ENCODE results near the gene PRPF8. TPM values are rescaled to one million over a fixed set of nuclear protein-coding genes. Genes with fewer than 3 reads are reported as not detected.
A peak's percentile ranks its signal among the peaks of the same experiment; 100 is the strongest.
"Not testable (repeated sequence)": the region's sequence is repeated elsewhere in the genome, so short reads cannot be mapped to it uniquely, and the experiment has no call there.

The PRPF8 gene
- total RNA-seq, 4 donors from 2014 or later, result 176 to 235 (median 194) TPM

- no peak for DNase-seq (ENCODE audit: low spot score in 2 of 2)
- TF ChIP-seq EP300 (IDR thresholded peaks at IDR 0.05), result no peak
- no peak for TF ChIP-seq CTCF (IDR thresholded peaks at IDR 0.05)
- TF ChIP-seq POLR2A (IDR thresholded peaks at IDR 0.05), result no peak
- H3K36me3 ChIP-seq, result peaks cover 0 to 24% (median 0%) of the 10 kb centered on the region in 3 donors
- no peaks in the 10 kb centered on the region for H3K27me3 ChIP-seq
- WGBS, 2 donors, result 42 to 46% methylated on average over 14 of the region's 14 CpGs
- H3K9me3 ChIP-seq, result no peaks in the 10 kb centered on the region
- H3K27ac ChIP-seq, result peak overlapping the region; percentile 61 to 89 (median 86)
- peaks cover 0 to 66% (median 28%) of the 10 kb centered on the region in 4 donors for H3K4me1 ChIP-seq
- H3K4me3 ChIP-seq, result peak overlapping the region; percentile 47 to 73 (median 66)
These were observed 26.3 kb upstream of the PRPF8 start for GRCh38 chr17:1710807-1711553.

GRCh38 chr17:1709971-1710806, 25.5 kb upstream of the PRPF8 start, which contains the start of gene TLCD2:
TLCD2 (minus strand) TSS chr17:1710377; CDS start chr17:1710242, 135 bp downstream.
- peaks cover 0 to 24% (median 0%) of the 10 kb centered on the region in 3 donors for H3K36me3 ChIP-seq
- H3K27me3 ChIP-seq, result no peaks in the 10 kb centered on the region
- DNase-seq (ENCODE audit: low spot score in 2 of 2), result peak in 1 of 2 donors; percentile 59
- H3K4me1 ChIP-seq, result peaks cover 0 to 63% (median 28%) of the 10 kb centered on the region in 4 donors
- peak within 1 kb of the TSS; percentile 47 to 73 (median 66) for H3K4me3 ChIP-seq
- peak in 1 of 5 experiments; percentile 15 for TF ChIP-seq CTCF (IDR thresholded peaks at IDR 0.05)
- peak in 1 of 2 donors; percentile 66 for TF ChIP-seq EP300 (IDR thresholded peaks at IDR 0.05)
- TF ChIP-seq POLR2A (IDR thresholded peaks at IDR 0.05), result peak in 1 of 2 donors; percentile 14
- 7 to 27% methylated on average over 7 to 39 of the region's 83 CpGs for WGBS, 2 donors
- H3K27ac ChIP-seq, result peak within 1 kb of the TSS; percentile 61 to 89 (median 86)
- H3K9me3 ChIP-seq, result no peaks in the 10 kb centered on the region

GRCh38 chr17:1709403-1709951, 24.8 kb upstream of the PRPF8 start:
- H3K4me3 ChIP-seq, result peak overlapping the region; percentile 47 to 73 (median 66)
- H3K36me3 ChIP-seq, result peaks cover 0 to 24% (median 0%) of the 10 kb centered on the region in 3 donors
- 18 to 19% methylated on average over 6 to 8 of the region's 16 CpGs for WGBS, 2 donors
- no peaks in the 10 kb centered on the region for H3K9me3 ChIP-seq
- H3K4me1 ChIP-seq, result peaks cover 0 to 56% (median 28%) of the 10 kb centered on the region in 4 donors
- H3K27ac ChIP-seq, result peak overlapping the region; percentile 61 to 89 (median 86)
- TF ChIP-seq EP300 (IDR thresholded peaks at IDR 0.05) (no peak), POLR2A (IDR thresholded peaks at IDR 0.05) (no peak), CTCF (IDR thresholded peaks at IDR 0.05) (no peak)
- DNase-seq (ENCODE audit: low spot score in 2 of 2), result no peak
- no peaks in the 10 kb centered on the region for H3K27me3 ChIP-seq

- peaks cover 0 to 50% (median 22%) of the 10 kb centered on the region in 4 donors for H3K4me1 ChIP-seq
- not testable (repeated sequence) for H3K27me3 ChIP-seq; DNase-seq (ENCODE audit: low spot score in 2 of 2); H3K4me3 ChIP-seq; H3K9me3 ChIP-seq
- H3K27ac ChIP-seq, result peak overlapping the region in 1 of 4 donors; percentile 89
- peaks cover 0 to 24% (median 0%) of the 10 kb centered on the region in 3 donors for H3K36me3 ChIP-seq
- WGBS, 2 donors, result 84 to 87% methylated on average over 10 of the region's 10 CpGs
These were observed 24.2 kb upstream of the PRPF8 start for GRCh38 chr17:1708791-1709346.

DNA sequence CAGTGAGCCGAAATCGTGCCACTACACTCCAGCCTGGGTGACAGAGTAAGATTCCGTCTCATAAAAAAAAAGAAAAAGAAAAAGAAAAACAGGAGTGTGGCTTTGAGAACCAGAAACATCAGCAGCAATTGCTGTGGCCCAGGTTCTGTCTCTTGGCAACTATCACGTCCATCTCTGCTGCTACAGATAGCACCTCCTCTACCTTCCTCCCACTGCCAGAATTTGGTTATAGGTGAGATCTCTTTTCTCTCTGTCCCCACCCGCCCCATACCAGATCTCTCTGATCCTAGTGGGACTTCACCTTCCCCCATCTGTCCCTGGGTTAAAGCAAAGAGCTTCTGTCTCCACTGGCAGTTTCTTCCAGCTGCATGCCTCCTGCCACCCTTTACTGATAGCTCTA, 22.4 kb upstream of the PRPF8 start:
- no peaks in the 10 kb centered on the region for H3K27me3 ChIP-seq
- no peaks in the 10 kb centered on the region for H3K9me3 ChIP-seq
- H3K36me3 ChIP-seq, result peaks cover 0 to 10% (median 0%) of the 10 kb centered on the region in 3 donors
- peaks cover 0 to 32% (median 11%) of the 10 kb centered on the region in 4 donors for H3K4me1 ChIP-seq
- WGBS, 2 donors, result 91 to 93% methylated on average over 5 of the region's 5 CpGs
- H3K4me3 ChIP-seq, result no peak overlapping the region
- no peak overlapping the region for H3K27ac ChIP-seq
- TF ChIP-seq EP300 (IDR thresholded peaks at IDR 0.05) (no peak), CTCF (IDR thresholded peaks at IDR 0.05) (no peak), POLR2A (IDR thresholded peaks at IDR 0.05) (no peak)
- DNase-seq (ENCODE audit: low spot score in 2 of 2), result no peak
